Neural cell (in vitro differentiated cells): ENCODE data around the gene SETX. TPM values are rescaled to one million over a fixed set of nuclear protein-coding genes. Genes with fewer than 3 reads are reported as not detected.

Experiments used
- H2AFZ ChIP-seq: fragments of 200-600, 300-800 bp; sonication (generic), shearing (Covaris generic); 2 replicates; pipeline ENCODE4 v1.6.0; 2014; ENCODE audit warnings: low read depth, mild to moderate bottlenecking, antibody characterized with exemption, low read length, moderate library complexity
- H3F3A ChIP-seq: fragments of 200-600 bp; shearing (Covaris generic); 2 replicates; pipeline ENCODE4 v1.6.1; 2016; ENCODE audit warnings: mild to moderate bottlenecking, moderate library complexity, mixed read lengths, antibody characterized with exemption, low read length; ENCODE audit not compliant: insufficient read depth, poor library complexity, severe bottlenecking
- H3K27ac ChIP-seq: fragments of 200-600, 300-800 bp; sonication (generic), shearing (Covaris generic); 2 replicates; pipeline ENCODE4 v1.5.1; 2014; ENCODE audit warnings: mild to moderate bottlenecking, low read length, moderate library complexity
- H3K27me3 ChIP-seq: fragments of 300-800, 200-600 bp; sonication (generic), shearing (Covaris generic); 2 replicates; pipeline ENCODE4 v1.6.0; 2014; ENCODE audit warnings: mild to moderate bottlenecking, low read depth, low read length, moderate library complexity; ENCODE audit not compliant: insufficient read depth
- H3K36me3 ChIP-seq: fragments of 300-800, 200-600 bp; sonication (generic), shearing (Covaris generic); 2 replicates; pipeline ENCODE4 v1.5.1; 2014; ENCODE audit warnings: mild to moderate bottlenecking, antibody characterized with exemption, low read length, moderate library complexity; ENCODE audit not compliant: insufficient read depth
- H3K4me2 ChIP-seq: fragments of 300-800, 200-600 bp; sonication (generic), shearing (Covaris generic); 2 replicates; pipeline ENCODE4 v1.6.0; 2014; ENCODE audit warnings: mild to moderate bottlenecking, low read length
- H3K4me3 ChIP-seq: fragments of 300-800, 200-600 bp; sonication (generic), shearing (Covaris generic); 2 replicates; pipeline ENCODE4 v1.5.1; 2014; ENCODE audit warnings: mild to moderate bottlenecking, low read length, moderate library complexity
- H3K79me2 ChIP-seq: fragments of 200-600 bp; shearing (Covaris generic); replicated peaks from 2 replicates; pipeline ENCODE4 v1.6.0; 2014; ENCODE audit warnings: mild to moderate bottlenecking, low read length, moderate library complexity; ENCODE audit not compliant: insufficient read depth
- H3K9ac ChIP-seq: fragments of 300-800, 200-600 bp; sonication (generic), shearing (Covaris generic); 2 replicates; pipeline ENCODE4 v1.6.1; 2016; ENCODE audit warnings: mild to moderate bottlenecking, low read length, mixed read lengths
- H3K9me2 ChIP-seq: fragments of 200-600 bp; shearing (Covaris generic); 2 replicates; pipeline ENCODE4 v1.6.1; 2016; ENCODE audit warnings: mild to moderate bottlenecking, low read length, mixed read lengths; ENCODE audit not compliant: insufficient read depth
- H3K9me3 ChIP-seq: fragments of 200-600, 300-800 bp; sonication (generic), shearing (Covaris generic); 2 replicates; pipeline ENCODE4 v1.6.1; 2016; ENCODE audit warnings: mild to moderate bottlenecking, mixed run types, low read length, moderate library complexity, mixed read lengths
- H4K20me1 ChIP-seq: fragments of 200-600 bp; shearing (Covaris generic); 2 replicates; pipeline ENCODE4 v1.6.1; 2016; ENCODE audit warnings: mild to moderate bottlenecking, mixed run types; ENCODE audit not compliant: insufficient read depth
- EP300 ChIP-seq: fragments of 450-650 bp; conservative IDR thresholded peaks from 2 replicates; pipeline ENCODE4 v1.6.1; 2014; ENCODE audit warnings: antibody characterized with exemption, mild to moderate bottlenecking, moderate library complexity; ENCODE audit not compliant: poor library complexity, severe bottlenecking
- EZH2 ChIP-seq: fragments of 200-600, 300-800 bp; shearing (Covaris generic), sonication (generic); IDR thresholded peaks from 2 replicates; pipeline ENCODE4 v1.6.1; 2014; ENCODE audit warnings: antibody characterized with exemption, low read length, borderline replicate concordance, mild to moderate bottlenecking; ENCODE audit not compliant: insufficient read depth, poor library complexity, severe bottlenecking
- MXI1 ChIP-seq: fragments of 450-650 bp; conservative IDR thresholded peaks from 2 replicates; pipeline ENCODE4 v1.6.1; 2014; ENCODE audit warnings: antibody characterized with exemption, mild to moderate bottlenecking; ENCODE audit not compliant: poor library complexity, severe bottlenecking
- POLR2AphosphoS5 ChIP-seq: IDR thresholded peaks from 2 replicates; pipeline ENCODE4 v1.6.1; 2012
- RAD21 ChIP-seq: fragments of 450-650 bp; conservative IDR thresholded peaks from 2 replicates; pipeline ENCODE4 v1.6.1; 2014; ENCODE audit warnings: antibody characterized with exemption, mild to moderate bottlenecking, moderate library complexity
- SMC3 ChIP-seq: fragments of 450-650 bp; conservative IDR thresholded peaks from 2 replicates; pipeline ENCODE4 v1.6.1; 2014; ENCODE audit warnings: antibody characterized with exemption, mild to moderate bottlenecking, moderate library complexity; ENCODE audit not compliant: poor library complexity
- TAF1 ChIP-seq: IDR thresholded peaks from 2 replicates; pipeline ENCODE4 v1.6.1; 2012; ENCODE audit warnings: low read depth
- polyA plus RNA-seq: library from polyadenylated mRNA; depleted of rRNA; stranded (reverse); fragments of >200 nt; gene quantifications from 2 replicates; pipeline ENCODE4 v1.2.3, GENCODE V29; 2014
- TF ChIP-seq, protein P1 (sequence below): IDR thresholded peaks from 2 replicates; pipeline ENCODE4 v1.6.1; 2012; ENCODE audit warnings: borderline replicate concordance
- TF ChIP-seq, protein P2 (sequence below): fragments of 450-650 bp; IDR thresholded peaks from 2 replicates; pipeline ENCODE4 v1.5.1; 2014; ENCODE audit warnings: antibody characterized with exemption, mild to moderate bottlenecking, moderate library complexity; ENCODE audit not compliant: poor library complexity, severe bottlenecking

SETX gene
- polyA plus RNA-seq, 1 donor from 2014 or later: 32.0 TPM

DNA sequence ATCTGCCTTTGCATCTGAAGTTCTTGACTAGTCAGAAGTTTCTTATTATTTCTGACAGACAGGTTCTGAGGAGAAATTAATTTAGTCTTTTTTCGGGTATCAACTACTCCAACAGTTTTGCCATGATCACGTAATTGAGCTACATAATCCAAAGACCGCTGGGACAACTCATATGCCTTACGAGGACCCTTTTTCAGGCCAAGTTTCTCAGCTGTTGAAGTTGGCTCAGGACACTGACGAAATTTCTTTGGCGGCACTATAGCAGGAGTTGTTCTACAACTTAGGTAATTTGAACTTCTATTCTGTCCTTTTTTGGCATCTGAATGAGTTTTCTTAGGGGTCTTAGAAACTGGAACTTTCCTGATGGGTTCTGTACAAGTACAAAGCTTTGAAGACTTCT is 27.2 kb downstream of the SETX start:
- H3K27ac ChIP-seq: no peak overlapping the region
- no peaks in the 10 kb centered on the region for H3K79me2 ChIP-seq
- no peak overlapping the region for H3K4me3 ChIP-seq
- H2AFZ ChIP-seq: no peak overlapping the region
- TF ChIP-seq, protein P1, sequence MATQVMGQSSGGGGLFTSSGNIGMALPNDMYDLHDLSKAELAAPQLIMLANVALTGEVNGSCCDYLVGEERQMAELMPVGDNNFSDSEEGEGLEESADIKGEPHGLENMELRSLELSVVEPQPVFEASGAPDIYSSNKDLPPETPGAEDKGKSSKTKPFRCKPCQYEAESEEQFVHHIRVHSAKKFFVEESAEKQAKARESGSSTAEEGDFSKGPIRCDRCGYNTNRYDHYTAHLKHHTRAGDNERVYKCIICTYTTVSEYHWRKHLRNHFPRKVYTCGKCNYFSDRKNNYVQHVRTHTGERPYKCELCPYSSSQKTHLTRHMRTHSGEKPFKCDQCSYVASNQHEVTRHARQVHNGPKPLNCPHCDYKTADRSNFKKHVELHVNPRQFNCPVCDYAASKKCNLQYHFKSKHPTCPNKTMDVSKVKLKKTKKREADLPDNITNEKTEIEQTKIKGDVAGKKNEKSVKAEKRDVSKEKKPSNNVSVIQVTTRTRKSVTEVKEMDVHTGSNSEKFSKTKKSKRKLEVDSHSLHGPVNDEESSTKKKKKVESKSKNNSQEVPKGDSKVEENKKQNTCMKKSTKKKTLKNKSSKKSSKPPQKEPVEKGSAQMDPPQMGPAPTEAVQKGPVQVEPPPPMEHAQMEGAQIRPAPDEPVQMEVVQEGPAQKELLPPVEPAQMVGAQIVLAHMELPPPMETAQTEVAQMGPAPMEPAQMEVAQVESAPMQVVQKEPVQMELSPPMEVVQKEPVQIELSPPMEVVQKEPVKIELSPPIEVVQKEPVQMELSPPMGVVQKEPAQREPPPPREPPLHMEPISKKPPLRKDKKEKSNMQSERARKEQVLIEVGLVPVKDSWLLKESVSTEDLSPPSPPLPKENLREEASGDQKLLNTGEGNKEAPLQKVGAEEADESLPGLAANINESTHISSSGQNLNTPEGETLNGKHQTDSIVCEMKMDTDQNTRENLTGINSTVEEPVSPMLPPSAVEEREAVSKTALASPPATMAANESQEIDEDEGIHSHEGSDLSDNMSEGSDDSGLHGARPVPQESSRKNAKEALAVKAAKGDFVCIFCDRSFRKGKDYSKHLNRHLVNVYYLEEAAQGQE: no peak
- no peak for TF ChIP-seq MXI1
- TF ChIP-seq, protein P2, sequence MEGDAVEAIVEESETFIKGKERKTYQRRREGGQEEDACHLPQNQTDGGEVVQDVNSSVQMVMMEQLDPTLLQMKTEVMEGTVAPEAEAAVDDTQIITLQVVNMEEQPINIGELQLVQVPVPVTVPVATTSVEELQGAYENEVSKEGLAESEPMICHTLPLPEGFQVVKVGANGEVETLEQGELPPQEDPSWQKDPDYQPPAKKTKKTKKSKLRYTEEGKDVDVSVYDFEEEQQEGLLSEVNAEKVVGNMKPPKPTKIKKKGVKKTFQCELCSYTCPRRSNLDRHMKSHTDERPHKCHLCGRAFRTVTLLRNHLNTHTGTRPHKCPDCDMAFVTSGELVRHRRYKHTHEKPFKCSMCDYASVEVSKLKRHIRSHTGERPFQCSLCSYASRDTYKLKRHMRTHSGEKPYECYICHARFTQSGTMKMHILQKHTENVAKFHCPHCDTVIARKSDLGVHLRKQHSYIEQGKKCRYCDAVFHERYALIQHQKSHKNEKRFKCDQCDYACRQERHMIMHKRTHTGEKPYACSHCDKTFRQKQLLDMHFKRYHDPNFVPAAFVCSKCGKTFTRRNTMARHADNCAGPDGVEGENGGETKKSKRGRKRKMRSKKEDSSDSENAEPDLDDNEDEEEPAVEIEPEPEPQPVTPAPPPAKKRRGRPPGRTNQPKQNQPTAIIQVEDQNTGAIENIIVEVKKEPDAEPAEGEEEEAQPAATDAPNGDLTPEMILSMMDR: no peak
- no peak for TF ChIP-seq POLR2AphosphoS5
- TF ChIP-seq EP300: no peak
- no peak for TF ChIP-seq TAF1
- no peak for TF ChIP-seq RAD21
- TF ChIP-seq SMC3: no peak
- TF ChIP-seq EZH2: no peak
- H3K9ac ChIP-seq: no peak overlapping the region
- H4K20me1 ChIP-seq: no peaks in the 10 kb centered on the region
- H3K9me2 ChIP-seq: no peaks in the 10 kb centered on the region
- no peak overlapping the region for H3K4me2 ChIP-seq
- H3F3A ChIP-seq: no peaks in the 10 kb centered on the region
- H3K9me3 ChIP-seq: no peaks in the 10 kb centered on the region
- peaks cover 51% of the 10 kb centered on the region for H3K36me3 ChIP-seq
- no peaks in the 10 kb centered on the region for H3K27me3 ChIP-seq

DNA sequence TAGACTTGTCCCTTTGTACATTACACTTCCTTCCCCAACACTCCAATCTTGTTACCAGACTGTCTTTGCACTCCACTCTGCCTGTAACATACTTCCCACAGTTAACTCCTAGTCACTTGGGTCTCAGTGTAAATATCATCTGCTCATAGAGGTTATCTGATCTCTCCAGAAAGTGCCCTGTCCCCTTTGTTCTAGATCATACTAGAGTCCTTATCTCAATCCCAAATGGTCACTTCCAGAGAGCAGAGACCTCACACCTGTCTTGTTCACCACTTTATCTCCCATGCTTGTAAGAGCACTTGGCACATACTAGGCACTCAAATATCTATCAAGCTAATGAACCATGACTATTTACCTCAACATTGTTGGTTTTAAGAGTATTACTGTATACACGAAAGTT is 30.4 kb downstream of the SETX start:
- TF ChIP-seq TAF1 (no peak), EP300 (no peak), EZH2 (no peak), RAD21 (no peak), POLR2AphosphoS5 (no peak), MXI1 (no peak)
- TF ChIP-seq, protein P1: no peak
- TF ChIP-seq, protein P2: no peak
- H3K9me3 ChIP-seq: no peaks in the 10 kb centered on the region
- no peak overlapping the region for H3K4me3 ChIP-seq
- H3K9me2 ChIP-seq: no peaks in the 10 kb centered on the region
- no peaks in the 10 kb centered on the region for H3K79me2 ChIP-seq
- no peak overlapping the region for H3K9ac ChIP-seq
- no peak overlapping the region for H3K4me2 ChIP-seq
- no peaks in the 10 kb centered on the region for H3K27me3 ChIP-seq
- no peak overlapping the region for H3K27ac ChIP-seq
- H2AFZ ChIP-seq: no peak overlapping the region
- no peaks in the 10 kb centered on the region for H3F3A ChIP-seq
- H4K20me1 ChIP-seq: no peaks in the 10 kb centered on the region
- H3K36me3 ChIP-seq: peaks cover 28% of the 10 kb centered on the region
